Stimulated activated naive CD8-positive, alpha-beta T cell treated with anti-CD3 and anti-CD28 coated beads, Interleukin-15, amount 100 ng/mL, for 72 hours (primary cell): Measurements from ENCODE around the gene ETS1.

ENCODE experiments used
- ATAC-seq: fragments of 150-1000 bp; cut with Tn5 transposase; 2 replicates; pipeline ENCODE4 v1.10.0; 2021; ENCODE audit warnings: mild to moderate bottlenecking, moderate library complexity
- DNase-seq, 2 donors: peaks; one replicate each; pipeline ENCODE4 v3.0.0; 2021 to 2022
- H3K27ac Mint-ChIP-seq, 2 donors: one replicate each; pipeline ENCODE4 v1.8.0; 2022; ENCODE audit warnings: mild to moderate bottlenecking in 2 of 2, mixed read lengths in 2 of 2, moderate library complexity in 2 of 2
- H3K27me3 Mint-ChIP-seq: one replicate; pipeline ENCODE4 v1.8.0; 2022; ENCODE audit warnings: mixed read lengths
- H3K4me1 Mint-ChIP-seq: one replicate; pipeline ENCODE4 v1.8.0; 2022; ENCODE audit warnings: mild to moderate bottlenecking, mixed read lengths
- H3K4me3 Mint-ChIP-seq, 2 donors: one replicate each; pipeline ENCODE4 v1.8.0; 2022; ENCODE audit warnings: mild to moderate bottlenecking in 2 of 2, mixed read lengths in 2 of 2, moderate library complexity in 1 of 2
- H3K9me3 Mint-ChIP-seq, 2 donors: one replicate each; pipeline ENCODE4 v1.8.0; 2022; ENCODE audit warnings: mixed read lengths in 2 of 2

Gene ETS1

DNA sequence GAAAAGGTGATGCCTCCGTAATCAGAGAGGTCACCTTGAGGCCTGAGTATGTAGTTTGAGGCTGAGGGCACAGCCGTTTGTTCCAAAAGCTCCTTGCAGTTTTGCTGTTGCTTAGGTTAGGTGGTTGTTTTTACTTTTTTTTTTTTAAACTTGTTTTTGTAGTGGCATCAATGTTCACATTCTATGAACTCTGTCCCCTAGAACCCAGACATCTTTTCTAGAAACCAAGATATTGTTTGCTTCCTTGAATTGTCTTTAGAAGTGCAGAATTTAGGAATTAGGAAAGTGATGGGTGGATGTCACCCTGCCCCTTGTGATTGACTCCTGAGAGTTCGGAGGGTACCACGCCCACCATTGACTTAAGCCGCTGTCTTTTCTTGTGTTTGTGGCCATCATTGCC is 35.7 kb upstream of the ETS1 start:
- DNase-seq (no peak), ATAC-seq (no peak)
- Mint-ChIP-seq H3K27ac (no peak overlapping the region), H3K9me3 (no peaks in the 10 kb centered on the region), H3K27me3 (no peaks in the 10 kb centered on the region), H3K4me1 (peaks cover 99% of the 10 kb centered on the region), H3K4me3 (peak overlapping the region in 1 of 2 donors; percentile 77)

DNA sequence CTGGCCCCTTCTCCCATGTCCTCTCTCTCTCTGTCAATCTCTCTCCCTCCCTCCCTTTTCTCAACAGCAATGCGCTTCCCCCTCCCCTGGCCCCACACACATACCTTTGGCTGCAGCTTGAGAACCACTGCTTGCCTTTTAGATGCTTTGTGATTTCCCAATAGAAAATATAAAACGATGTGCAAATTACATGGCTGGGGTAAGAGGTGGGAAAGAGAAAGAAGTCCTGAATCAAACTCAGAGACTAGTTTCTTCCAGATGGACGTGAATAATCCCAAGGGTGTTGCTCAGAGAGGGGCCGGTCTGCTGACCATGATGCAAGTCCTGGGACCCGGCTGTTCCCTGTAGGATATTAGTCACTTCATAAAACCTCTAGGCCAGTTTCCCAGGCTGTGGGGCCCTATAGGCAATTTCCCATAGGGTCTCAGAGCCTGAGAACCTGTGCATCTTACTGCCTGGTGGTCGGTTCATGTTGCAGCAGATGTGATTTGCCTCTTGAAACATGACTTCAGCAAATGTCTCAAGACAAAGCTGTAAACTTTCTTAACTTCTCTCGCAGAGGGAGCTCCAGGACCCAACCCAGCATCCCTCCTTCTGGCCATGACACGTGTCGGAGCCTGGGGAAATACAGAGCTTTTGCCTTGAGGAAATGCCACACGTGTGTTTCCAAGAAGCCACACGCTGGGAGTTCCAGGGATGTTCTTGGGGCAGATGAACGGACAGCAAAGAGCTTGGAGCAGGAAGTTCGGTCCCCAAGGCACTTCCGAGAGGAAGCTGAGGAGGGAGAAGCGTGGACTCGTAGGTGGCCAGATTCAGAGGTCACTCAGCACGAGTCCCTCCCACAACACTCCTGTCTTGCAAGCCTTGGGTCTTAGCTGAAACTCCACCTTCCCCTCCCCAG is 34.5 kb upstream of the ETS1 start:
- no peak for DNase-seq
- no peaks in the 10 kb centered on the region for H3K9me3 Mint-ChIP-seq
- ATAC-seq = no peak
- H3K27ac Mint-ChIP-seq = no peak overlapping the region
- H3K27me3 Mint-ChIP-seq = no peaks in the 10 kb centered on the region
- peaks cover 87% of the 10 kb centered on the region for H3K4me1 Mint-ChIP-seq
- H3K4me3 Mint-ChIP-seq = no peak overlapping the region

DNA sequence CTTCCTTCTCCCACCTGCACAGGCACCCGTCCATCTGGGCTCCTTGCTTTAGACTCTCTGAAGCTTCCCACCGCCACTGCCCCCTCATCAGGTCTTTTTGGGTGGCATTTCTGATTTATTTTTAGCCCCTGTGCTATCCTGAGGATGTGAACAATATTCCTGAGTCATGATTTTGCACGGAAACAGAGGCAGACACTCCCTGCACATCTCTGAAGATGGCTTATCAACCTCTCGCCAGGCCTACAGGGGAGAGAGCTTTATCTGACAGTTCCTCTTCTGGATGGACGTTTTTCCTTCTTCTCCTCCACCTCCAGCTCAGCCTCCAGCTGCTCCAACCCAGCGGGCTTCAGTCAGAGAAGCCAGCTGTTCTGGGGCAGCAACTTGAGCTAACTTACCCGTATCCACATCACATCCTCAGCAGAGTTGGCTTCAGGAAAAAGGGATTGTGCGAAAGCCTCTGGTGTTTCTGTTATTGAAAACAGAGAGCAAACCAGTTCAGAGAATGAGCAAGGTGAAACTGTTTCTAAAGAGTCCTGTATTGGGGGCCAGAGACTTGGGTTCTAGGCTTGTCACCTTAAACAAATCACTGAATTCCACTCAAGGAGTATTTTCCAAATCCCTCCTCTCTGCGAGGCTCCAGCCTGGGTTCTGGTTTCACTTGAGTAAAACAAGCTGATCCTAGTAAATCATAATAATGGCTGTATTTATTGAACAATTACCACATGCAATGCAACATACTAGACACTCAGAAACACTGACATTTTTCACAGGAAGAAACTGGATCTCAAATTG is 33.1 kb upstream of the ETS1 start:
- Mint-ChIP-seq H3K4me3 (peak overlapping the region in 1 of 2 donors; percentile 3), H3K27ac (peak overlapping the region; percentile 28 to 43), H3K9me3 (no peaks in the 10 kb centered on the region), H3K27me3 (no peaks in the 10 kb centered on the region), H3K4me1 (peaks cover 73% of the 10 kb centered on the region)
- ATAC-seq (no peak), DNase-seq (no peak)

DNA sequence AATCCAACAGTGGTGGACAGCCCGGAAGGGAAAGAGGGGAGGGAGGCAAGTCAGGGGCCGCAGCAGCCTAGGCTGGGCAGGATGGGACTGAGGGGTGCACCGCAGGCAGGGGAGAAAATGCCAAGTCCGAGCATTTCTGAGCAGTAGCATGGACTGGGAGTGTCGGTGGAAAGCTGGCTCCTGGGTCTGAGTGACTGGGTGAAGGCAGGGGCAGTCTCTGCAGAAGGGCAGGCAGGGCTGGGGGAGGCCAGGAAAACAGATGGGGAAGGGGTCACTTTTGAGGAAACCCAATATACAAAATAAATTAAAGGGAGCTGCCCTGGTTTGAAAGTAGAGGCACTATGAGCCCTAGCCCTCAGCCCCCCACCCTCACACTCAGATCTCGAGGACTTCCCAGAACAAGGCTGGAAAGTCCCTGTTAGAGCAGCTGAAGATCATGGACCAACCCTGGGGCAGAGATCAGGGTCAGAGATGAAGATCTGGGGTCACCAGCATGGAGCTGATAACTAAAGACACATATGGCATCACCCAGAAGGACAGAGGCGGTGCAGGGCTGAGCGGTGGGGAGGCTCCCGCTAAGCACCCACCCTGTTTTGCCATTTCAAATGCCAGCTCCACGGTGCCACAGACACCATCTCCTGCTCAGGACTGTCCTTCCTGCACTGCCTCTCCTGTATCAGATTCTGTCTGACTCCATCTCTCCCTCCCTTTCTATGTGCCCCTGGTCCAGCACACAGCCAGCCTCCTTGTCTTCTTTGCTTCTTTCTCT is 32.4 kb upstream of the ETS1 start:
- Mint-ChIP-seq H3K4me1 (peaks cover 65% of the 10 kb centered on the region), H3K27ac (peak overlapping the region; percentile 28 to 43), H3K4me3 (no peak overlapping the region), H3K27me3 (no peaks in the 10 kb centered on the region), H3K9me3 (no peaks in the 10 kb centered on the region)
- ATAC-seq = no peak
- DNase-seq = no peak

DNA sequence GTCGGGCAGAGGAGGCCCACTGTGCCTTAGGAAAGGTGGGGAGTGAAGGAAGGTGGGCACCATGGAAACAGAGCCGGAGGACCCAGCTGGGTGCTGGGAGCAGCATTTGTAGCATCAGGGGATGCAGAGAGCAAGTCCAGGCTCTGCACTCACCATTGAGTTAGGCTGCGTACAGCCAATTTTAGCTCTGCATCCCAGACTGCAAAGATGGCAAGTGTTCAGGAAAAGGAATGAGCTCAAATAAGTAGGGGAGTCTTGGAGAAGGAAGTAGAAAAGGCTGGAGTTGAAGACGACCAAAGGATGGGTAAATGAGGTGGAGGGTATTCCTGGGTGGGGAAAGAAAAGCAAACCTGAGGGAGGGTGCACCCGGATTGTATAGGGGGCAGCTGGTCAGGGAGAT is 31.6 kb upstream of the ETS1 start:
- no peak for DNase-seq
- Mint-ChIP-seq H3K27me3 (no peaks in the 10 kb centered on the region), H3K27ac (no peak overlapping the region), H3K4me1 (peaks cover 60% of the 10 kb centered on the region), H3K4me3 (no peak overlapping the region), H3K9me3 (no peaks in the 10 kb centered on the region)
- no peak for ATAC-seq

DNA sequence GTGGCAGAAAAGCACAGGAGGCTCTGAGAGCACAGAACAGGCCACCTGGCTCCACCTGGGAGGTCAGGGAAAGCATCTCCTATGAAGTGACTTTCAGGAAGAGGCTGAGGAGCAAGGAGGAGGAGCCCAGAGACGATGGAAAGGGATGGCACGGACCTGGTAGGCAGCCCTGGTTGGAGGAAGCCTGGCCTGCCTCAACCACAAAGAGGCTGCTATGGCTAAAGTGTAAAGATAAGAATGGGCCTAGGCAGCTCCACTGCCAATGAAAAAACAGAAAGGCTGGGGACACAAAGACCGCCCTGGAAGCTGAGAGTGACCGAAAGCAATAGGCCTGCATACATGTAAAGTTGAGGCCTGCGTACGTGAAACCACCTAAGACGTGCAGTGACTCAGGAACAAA is 31.2 kb upstream of the ETS1 start:
- Mint-ChIP-seq H3K4me3 (no peak overlapping the region), H3K27ac (peak overlapping the region; percentile 55 to 82), H3K4me1 (peaks cover 60% of the 10 kb centered on the region), H3K27me3 (no peaks in the 10 kb centered on the region), H3K9me3 (no peaks in the 10 kb centered on the region)
- no peak for ATAC-seq
- DNase-seq = no peak

DNA sequence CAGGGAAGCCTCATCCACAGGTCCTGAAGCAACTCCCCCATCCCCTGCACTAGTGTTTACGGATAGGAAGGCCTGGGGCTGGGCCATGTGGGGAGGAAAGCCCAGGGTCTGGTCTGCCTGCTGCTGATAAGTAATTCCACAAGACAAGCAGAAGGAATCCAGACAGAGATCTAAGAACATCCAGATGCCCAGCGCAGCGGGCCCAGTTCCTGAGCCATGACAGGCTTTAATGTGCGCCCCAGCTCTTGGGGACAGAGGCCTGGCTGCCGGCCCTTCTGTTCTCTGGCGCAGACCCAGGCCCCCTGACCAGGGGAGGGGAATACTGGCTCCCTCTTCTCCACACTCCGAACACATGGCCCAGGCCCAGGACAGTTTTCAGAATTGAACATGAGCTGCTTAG is 28.8 kb upstream of the ETS1 start:
- Mint-ChIP-seq H3K27ac (no peak overlapping the region), H3K4me3 (no peak overlapping the region), H3K27me3 (no peaks in the 10 kb centered on the region), H3K9me3 (no peaks in the 10 kb centered on the region), H3K4me1 (peaks cover 44% of the 10 kb centered on the region)
- ATAC-seq = no peak
- no peak for DNase-seq

DNA sequence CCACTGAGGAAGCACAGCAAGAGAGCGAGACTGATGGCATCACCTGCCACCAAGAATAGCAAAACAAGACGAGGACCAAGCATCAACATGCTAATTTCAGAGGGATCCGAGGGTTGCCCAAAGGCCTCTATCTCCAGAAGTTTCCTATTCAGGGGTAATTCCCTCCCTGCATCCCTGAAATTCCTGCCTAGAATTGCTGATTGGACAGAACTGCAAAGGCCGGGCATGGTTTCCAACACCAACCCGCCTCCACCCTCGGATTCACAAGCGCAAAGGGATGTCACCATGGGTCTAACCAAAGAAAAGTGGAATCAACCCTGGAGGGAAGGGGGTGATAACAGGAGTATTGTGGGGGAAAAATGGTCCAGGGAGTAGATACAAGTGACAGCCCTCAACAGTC is 28.3 kb upstream of the ETS1 start:
- Mint-ChIP-seq H3K27ac (no peak overlapping the region), H3K4me1 (peaks cover 44% of the 10 kb centered on the region), H3K27me3 (no peaks in the 10 kb centered on the region), H3K4me3 (no peak overlapping the region), H3K9me3 (no peaks in the 10 kb centered on the region)
- no peak for ATAC-seq
- no peak for DNase-seq

DNA sequence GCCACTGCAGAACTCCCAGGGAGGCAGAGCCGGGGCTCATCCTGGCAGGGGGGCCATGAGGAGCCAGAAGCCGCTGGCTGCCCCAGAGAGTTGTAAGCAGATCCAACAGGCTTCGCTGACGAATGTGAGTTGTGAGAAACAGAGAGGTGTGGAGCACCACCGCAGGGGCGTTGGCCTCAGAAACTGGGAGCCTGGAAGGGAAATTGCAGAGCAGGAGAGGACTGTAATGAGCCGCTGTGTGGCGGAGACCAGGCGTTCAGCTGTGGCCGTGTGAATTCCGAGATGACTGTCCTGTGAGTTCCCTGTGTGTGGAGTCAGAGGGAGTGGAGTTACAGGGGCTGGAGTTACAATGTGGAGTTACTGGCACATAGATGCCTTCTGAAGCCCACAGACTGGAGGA is 27.7 kb upstream of the ETS1 start:
- H3K27me3 Mint-ChIP-seq = no peaks in the 10 kb centered on the region
- H3K4me3 Mint-ChIP-seq = no peak overlapping the region
- ATAC-seq (no peak), DNase-seq (no peak)
- peaks cover 44% of the 10 kb centered on the region for H3K4me1 Mint-ChIP-seq
- H3K9me3 Mint-ChIP-seq = no peaks in the 10 kb centered on the region
- peak overlapping the region in 1 of 2 donors; percentile 1 for H3K27ac Mint-ChIP-seq

DNA sequence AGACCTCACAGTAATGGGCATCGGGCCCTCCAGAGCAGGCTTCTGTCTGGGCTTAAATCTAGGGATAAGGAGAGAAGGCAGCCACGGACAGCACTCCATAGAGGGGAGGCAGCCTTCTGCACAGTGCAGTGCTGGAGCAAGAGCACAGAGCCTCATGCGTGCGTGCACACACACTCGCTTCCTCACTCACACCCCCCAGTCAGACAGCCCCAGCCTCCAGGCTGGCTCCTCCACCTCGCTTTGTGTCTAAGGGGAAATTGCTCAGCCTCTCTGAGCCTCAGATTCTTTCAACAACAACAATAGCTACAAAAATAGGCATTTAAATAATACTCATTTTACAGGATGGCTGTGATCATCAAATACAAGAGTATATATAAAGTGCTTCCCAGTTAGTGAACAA is 26.7 kb upstream of the ETS1 start:
- DNase-seq (no peak), ATAC-seq (no peak)
- Mint-ChIP-seq H3K27ac (no peak overlapping the region), H3K9me3 (no peaks in the 10 kb centered on the region), H3K4me3 (no peak overlapping the region), H3K27me3 (no peaks in the 10 kb centered on the region), H3K4me1 (peaks cover 43% of the 10 kb centered on the region)

DNA sequence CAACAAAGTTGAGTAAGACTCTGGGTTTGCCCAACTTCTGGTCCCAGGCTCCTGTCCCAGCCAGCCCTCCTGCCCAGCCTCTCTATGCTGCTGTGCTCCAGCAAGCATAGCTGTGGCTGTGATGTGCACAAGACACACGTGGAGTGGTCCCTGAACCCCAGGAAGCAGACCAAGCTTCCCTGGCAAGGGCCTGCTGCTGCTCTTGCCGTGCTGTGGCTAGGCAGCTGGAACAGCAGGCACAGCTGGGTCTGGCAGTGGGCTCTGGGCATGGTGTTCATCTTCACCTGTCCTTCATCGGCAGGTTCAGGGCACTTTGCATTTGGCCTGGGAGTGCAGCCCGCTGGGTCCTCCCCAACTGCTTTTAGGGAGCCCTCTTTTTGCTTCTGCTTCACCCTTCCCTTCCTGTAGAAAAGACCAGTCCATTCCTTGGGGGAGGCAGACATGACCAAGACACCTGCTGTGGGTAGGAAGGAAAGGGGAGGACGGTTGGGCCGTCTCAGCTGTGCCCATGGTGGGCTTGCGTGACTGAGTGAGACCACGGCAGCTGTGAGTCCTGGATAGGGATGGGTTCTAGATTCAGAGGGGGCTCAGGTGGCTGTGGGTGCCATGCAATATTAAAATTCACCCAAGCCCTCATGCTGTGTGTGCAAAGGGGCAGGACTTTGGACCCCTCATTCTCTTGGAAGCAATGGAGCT is 26.1 kb upstream of the ETS1 start:
- DNase-seq (no peak), ATAC-seq (no peak)
- no peaks in the 10 kb centered on the region for H3K27me3 Mint-ChIP-seq
- peaks cover 43% of the 10 kb centered on the region for H3K4me1 Mint-ChIP-seq
- H3K9me3 Mint-ChIP-seq = no peaks in the 10 kb centered on the region
- H3K4me3 Mint-ChIP-seq = no peak overlapping the region
- H3K27ac Mint-ChIP-seq = no peak overlapping the region

DNA sequence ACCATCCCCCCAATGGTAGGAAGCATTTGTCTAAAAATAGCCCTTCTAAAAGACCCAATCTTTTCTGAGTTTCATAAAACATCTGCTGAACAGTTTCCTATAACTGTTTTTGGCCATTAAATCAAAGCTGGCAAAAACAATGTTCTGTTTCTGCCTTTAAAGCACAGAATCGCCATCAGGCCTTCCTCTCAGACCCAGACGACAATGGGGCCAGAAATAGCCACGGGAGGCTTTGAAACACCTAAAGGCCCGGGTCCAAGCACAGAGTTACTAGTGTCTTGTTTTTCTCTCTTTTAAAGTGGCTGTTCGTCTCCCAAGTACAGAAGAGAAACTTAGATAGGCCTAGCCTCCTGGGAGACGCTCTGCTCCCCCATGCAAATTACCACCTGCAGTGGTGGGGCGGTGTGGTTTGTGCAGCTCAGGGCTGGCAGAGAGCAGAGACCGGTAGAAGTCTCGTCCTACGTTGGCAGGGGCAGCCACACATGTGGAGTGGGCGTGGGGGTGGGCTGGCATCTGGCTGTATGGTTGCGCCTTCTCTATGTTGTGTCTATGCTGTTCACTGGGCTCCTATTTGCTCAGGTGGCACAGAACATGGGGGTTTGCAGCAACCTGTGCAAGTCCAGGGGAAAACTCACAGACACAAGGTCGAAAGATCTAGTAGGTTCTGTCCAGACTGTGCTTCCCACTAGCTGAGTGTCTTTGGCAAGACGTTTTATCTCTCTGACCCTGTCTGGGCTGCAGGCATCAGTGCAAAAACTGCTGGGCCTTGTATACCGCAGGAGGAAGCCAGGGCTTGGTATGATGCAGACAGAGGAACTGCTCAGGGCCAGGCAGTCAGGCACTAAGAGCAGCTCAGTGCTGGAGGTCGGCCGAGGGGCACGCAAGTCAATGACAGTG is 23.6 kb upstream of the ETS1 start:
- H3K27ac Mint-ChIP-seq = peak overlapping the region; percentile 93 to 97

DNA sequence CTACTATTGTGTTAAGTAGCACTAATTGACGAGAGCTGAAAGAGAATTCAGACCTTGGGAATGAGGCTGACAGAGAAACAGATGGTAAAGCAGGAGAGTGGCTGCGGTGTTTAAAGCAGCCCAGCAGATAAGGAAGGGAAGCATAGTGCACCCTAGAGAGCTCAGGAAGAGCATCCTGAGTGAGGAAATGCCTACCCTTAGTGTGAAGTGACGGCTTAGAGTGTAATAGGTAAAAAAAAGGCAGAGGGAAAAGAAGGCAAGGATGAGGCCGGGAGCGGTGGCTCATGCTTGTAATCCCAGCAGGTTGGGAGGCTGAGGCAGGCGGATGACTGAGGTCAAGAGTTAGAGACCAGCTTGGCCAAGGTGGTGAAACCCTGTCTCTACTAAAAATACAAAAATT is 22.4 kb upstream of the ETS1 start:
- no peaks in the 10 kb centered on the region for H3K9me3 Mint-ChIP-seq
- H3K4me1 Mint-ChIP-seq = peaks cover 51% of the 10 kb centered on the region
- ATAC-seq = no peak
- peak overlapping the region; percentile 6 to 87 for H3K27ac Mint-ChIP-seq
- no peaks in the 10 kb centered on the region for H3K27me3 Mint-ChIP-seq
- peak overlapping the region; percentile 58 to 61 for H3K4me3 Mint-ChIP-seq
- no peak for DNase-seq

More for the DNA sequence above, 23.6 kb upstream of the ETS1 start:
- H3K4me1 Mint-ChIP-seq = peaks cover 49% of the 10 kb centered on the region
- no peaks in the 10 kb centered on the region for H3K27me3 Mint-ChIP-seq
- ATAC-seq = peak; percentile 83
- H3K9me3 Mint-ChIP-seq = no peaks in the 10 kb centered on the region
- DNase-seq = peak in 1 of 2 donors; percentile 57
- H3K4me3 Mint-ChIP-seq = peak overlapping the region; percentile 76 to 85

DNA sequence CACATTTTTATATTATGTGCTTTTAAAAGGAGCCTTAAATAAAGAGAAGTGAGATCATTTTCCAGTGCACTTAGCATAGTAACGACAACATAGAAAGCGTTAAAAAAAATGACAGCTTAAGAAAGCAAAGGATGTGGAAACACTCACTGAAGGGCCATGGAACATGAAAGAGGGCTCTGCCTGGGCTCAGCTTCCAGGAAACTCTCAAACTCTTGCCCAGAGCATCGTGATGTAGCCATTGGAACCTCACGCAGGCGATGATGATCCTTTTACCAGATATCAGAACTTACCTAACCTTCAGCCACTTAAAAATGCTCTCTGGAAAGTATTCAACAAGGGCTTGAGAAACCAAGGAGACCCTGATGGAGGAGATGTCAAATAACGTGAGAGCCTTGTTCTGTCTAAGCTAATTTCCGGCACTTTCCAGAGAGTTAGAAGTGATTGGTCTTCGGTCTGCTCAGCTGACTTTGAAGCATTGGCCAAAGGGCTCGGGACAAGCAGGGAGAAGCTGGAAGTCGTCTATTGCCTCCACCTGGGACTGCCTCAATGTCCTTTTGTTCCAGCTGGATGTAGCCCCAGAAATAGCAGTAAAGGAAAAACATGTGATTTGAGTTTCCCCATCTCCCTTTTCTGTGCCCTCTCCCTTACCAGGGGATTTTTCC is 21.5 kb upstream of the ETS1 start:
- Mint-ChIP-seq H3K4me3 (peak overlapping the region; percentile 44 to 54), H3K27me3 (no peaks in the 10 kb centered on the region), H3K27ac (peak overlapping the region; percentile 75 to 92), H3K4me1 (peaks cover 57% of the 10 kb centered on the region), H3K9me3 (no peaks in the 10 kb centered on the region)
- DNase-seq (no peak), ATAC-seq (no peak)
